Measurements from ENCODE around the gene TRABD2B.

Gene TRABD2B

DNA sequence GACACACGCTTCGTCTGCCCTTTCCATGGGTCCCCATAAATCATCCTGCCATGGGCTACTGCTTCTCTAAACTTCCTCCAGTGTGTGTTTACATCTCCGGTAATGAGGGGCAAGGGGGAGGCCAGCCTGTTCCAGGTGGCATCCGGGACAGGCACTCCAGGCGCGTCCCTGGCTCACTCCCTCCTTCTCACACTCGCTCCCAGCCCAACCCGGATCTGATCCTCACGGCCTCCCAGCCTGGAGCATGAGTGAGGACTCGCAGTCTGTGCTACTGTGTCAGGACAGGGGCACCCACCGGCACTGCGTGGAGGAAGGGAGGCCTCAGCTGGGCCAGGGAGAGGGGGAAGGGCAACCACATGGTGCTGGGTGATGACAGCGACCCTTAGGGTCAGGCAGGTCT lies 225.4 kb downstream of the TRABD2B start:
- H3K4me3 ChIP-seq (ENCODE audit: low read depth, low read length): no peak overlapping the region
- DNase-seq (ENCODE audit: low read depth, low spot score): no peak
- in situ Hi-C loops (cut with HindIII; ENCODE audit: low sequenced_read_pairs): no loop called here
- TF ChIP-seq, protein P1, sequence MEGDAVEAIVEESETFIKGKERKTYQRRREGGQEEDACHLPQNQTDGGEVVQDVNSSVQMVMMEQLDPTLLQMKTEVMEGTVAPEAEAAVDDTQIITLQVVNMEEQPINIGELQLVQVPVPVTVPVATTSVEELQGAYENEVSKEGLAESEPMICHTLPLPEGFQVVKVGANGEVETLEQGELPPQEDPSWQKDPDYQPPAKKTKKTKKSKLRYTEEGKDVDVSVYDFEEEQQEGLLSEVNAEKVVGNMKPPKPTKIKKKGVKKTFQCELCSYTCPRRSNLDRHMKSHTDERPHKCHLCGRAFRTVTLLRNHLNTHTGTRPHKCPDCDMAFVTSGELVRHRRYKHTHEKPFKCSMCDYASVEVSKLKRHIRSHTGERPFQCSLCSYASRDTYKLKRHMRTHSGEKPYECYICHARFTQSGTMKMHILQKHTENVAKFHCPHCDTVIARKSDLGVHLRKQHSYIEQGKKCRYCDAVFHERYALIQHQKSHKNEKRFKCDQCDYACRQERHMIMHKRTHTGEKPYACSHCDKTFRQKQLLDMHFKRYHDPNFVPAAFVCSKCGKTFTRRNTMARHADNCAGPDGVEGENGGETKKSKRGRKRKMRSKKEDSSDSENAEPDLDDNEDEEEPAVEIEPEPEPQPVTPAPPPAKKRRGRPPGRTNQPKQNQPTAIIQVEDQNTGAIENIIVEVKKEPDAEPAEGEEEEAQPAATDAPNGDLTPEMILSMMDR (IDR thresholded peaks at IDR 0.05; ENCODE audit: low read depth, low read length): no peak

GRCh38 chr1:47769983-47770382 lies 227.2 kb downstream of the TRABD2B start:
- DNase-seq (ENCODE audit: low read depth, low spot score): no peak
- in situ Hi-C loops (cut with HindIII; ENCODE audit: low sequenced_read_pairs): no loop called here
- H3K4me3 ChIP-seq (ENCODE audit: low read depth, low read length): no peak overlapping the region
- TF ChIP-seq, protein P1 (IDR thresholded peaks at IDR 0.05; ENCODE audit: low read depth, low read length): no peak

GRCh38 chr1:47769295-47769694 lies 227.9 kb downstream of the TRABD2B start:
- TF ChIP-seq, protein P1 (IDR thresholded peaks at IDR 0.05; ENCODE audit: low read depth, low read length): no peak
- no peak overlapping the region for H3K4me3 ChIP-seq (ENCODE audit: low read depth, low read length)
- no peak for DNase-seq (ENCODE audit: low read depth, low spot score)
- in situ Hi-C loops (cut with HindIII; ENCODE audit: low sequenced_read_pairs): no loop called here

DNA sequence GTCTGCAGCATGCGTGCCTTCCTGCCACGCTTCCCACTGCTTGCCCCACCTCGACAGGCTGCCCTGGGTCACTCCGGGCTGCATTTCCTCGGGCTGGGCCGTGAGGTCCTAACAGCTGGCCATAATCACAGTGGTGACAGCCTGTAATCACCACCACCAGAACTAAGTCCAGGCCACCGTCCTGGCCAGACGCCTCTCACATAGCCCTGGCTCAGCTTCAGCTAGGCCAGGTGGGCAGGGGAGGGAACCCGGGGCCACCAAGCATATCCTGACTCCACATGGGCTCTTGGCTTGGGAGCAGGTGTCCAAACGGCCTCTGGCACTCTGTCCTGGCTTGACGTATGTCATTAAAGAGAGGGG lies 229.5 kb downstream of the TRABD2B start:
- TF ChIP-seq, protein P1 (IDR thresholded peaks at IDR 0.05; ENCODE audit: low read depth, low read length): no peak
- no peak for DNase-seq (ENCODE audit: low read depth, low spot score)
- no peak overlapping the region for H3K4me3 ChIP-seq (ENCODE audit: low read depth, low read length)
- in situ Hi-C loops (cut with HindIII; ENCODE audit: low sequenced_read_pairs): no loop called here

GRCh38 chr1:47766832-47767740 lies 230.1 kb downstream of the TRABD2B start:
- TF ChIP-seq, protein P1 (IDR thresholded peaks at IDR 0.05; ENCODE audit: low read depth, low read length): no peak
- in situ Hi-C loops (cut with HindIII; ENCODE audit: low sequenced_read_pairs): no loop called here

DNA sequence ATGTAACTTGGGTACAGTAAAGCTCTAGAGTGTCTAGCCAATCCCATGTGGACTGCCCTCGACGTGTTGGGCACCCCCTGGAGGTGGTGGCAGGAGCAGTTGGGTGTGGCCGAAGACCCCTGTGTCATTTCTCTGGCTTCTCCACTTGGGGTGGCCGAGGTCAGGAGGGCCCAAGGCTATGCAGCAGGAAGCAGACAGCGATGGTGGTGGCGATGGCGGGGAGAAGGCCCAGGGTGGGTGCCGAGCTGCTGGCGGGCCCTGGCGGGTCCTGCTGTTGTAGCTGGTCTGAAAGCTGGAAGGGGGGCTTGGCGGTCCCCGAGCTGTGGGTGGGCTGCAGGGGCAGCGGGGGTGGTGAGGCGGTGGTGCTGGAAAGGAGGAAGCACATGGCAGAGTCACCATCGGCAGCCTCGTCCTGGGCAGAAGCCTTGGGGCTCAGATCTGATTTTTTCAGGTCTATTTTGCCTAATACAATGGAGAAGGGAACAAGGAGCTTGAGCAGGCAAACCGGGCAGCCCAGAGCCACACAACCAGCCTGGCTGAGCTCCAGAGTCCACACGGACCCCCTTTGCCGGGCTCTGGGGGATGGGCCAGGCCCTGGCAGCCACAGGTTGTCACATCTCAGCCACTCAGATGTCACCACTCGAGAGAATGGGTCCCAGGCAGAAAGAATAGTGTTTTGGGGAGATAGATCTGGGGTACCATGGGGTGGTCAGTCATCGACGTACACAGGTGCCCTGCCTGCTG lies 231.3 kb downstream of the TRABD2B start:
- DNase-seq (ENCODE audit: low read depth, low spot score): no peak
- in situ Hi-C loops (cut with HindIII; ENCODE audit: low sequenced_read_pairs): no loop called here
- H3K4me3 ChIP-seq (ENCODE audit: low read depth, low read length): no peak overlapping the region
- TF ChIP-seq, protein P1 (IDR thresholded peaks at IDR 0.05; ENCODE audit: low read depth, low read length): no peak

More at GRCh38 chr1:47766832-47767740, 230.1 kb downstream of the TRABD2B start:
- no peak overlapping the region for H3K4me3 ChIP-seq (ENCODE audit: low read depth, low read length)
- no peak for DNase-seq (ENCODE audit: low read depth, low spot score)

All from astrocyte of the spinal cord (primary cell).